HG03025 (cell line): ENCODE results near the gene SRRM5.
"Not testable (repeated sequence)": the region's sequence is repeated elsewhere in the genome, so short reads cannot be mapped to it uniquely, and the experiment has no call there.

Experiments used
- ATAC-seq: cut with Tn5 transposase; IDR thresholded peaks from one replicate; pipeline ENCODE4 v1.9.1; 2021; ENCODE audit warnings: mild to moderate bottlenecking, moderate library complexity; ENCODE audit not compliant: unreplicated experiment, low FRiP score

SRRM5 gene, protein sequence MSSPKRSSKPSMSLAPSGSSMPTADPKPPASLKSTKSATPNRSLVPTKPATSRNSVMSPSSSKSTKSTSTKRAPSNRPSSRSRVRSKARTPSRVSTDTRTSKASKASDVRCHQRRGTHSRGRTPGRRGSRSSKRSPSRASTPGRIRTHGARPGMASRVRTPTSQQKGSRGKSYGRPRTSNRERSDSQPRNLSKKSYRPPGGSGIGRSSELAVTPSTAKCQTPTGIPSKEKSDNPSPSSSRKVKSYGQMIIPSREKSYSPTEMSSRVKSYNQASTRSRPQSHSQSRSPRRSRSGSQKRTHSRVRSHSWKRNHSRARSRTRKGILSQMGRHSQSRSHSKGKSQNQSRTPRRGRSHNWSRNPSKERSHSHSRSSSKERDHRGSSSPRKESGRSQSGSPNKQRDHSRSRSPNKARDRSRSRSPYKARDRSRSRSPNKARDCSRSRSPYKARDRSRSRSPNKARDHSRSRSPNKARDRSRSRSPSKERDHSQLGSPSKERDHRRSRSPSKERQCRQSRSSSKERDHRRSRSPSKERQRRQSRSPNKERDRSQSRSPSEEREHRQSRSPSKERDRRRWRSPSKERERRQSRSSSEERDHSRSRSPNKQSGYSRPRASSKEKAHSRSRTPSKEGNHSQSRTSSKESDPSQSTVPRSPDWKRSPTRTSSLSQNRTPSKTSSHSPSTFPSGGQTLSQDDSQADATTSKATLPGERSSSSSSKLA

DNA sequence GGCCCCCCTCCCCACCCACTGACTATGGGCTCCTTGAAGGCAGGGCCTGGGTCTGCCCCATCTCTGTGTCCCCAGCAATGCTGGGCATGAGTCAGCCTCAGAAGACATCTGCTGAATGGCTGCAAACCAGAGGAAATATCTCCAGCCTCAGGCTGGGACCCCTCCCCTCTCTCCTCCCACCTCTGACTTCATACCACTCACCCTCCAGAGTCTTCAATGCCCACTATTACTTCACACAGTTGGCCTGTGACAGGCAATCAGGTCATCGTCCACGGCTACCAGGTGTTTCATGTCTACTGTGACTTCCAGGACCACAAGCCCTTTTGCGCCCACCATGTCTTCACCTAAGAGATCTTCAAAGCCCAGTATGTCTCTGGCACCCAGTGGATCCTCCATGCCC lies at the start of gene SRRM5:
Gene SRRM5, plus strand, starts transcription at position 301 of the 400 bp plus-strand sequence. Its CDS starts 34 bp downstream, at position 335.
- ATAC-seq = no peak

GRCh38 chr19:43562226-43562697 lies 49.6 kb upstream of the SRRM5 start:
- no peak for ATAC-seq

- ATAC-seq = no peak
These were observed 49.1 kb upstream of the SRRM5 start for GRCh38 chr19:43562698-43563241.

DNA sequence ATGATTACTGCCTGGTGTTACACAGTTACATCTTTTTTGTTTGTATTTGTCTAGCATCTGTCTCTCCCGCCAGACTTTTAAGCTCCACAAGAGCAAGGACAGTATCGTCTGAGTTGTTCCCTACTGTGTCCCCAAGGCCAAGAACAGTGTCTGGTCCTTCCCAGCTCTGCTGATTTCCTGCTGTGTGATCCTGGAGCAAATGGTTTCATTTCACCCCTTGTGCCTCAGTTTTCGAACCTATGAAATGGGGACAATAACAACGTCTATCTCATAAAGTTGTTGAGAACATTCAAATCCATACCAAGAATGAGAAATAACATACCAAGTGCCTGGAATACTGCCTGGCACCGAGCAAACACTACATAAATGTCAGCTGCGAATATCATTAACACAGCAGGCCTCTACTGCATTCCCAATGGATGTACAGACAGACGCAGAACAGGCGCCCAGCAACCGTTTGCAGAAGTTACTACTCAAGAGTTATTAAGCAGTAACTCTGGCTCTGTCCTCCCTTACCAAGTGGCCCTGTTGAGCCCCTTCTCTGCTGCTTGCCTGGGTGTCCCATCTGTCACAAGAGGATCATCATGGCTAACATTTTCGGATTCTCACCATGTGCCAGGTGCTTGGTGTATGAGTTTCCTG lies 48.0 kb upstream of the SRRM5 start:
- ATAC-seq = no peak

GRCh38 chr19:43564800-43565199 lies 47.1 kb upstream of the SRRM5 start:
- ATAC-seq = no peak

DNA sequence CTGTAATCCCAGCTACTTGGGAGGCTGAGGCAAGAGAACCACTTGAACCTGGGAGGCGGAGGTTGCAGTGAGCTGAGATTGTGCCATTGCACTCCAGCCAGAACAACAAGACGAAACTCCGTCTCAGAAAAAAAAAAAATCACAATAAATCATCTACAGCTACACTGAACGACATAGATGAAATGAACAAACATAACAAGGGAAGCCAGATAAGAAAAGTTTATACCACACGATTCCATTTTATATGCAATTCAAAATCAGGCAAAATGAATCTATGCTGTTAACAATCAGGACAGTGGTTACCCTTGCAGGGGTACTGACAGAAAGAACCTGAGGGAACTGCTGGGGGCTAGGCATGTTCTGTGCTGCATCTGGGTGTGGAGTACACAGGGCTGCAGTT lies 42.2 kb upstream of the SRRM5 start:
- ATAC-seq = no peak

GRCh38 chr19:43570174-43570791 lies 41.6 kb upstream of the SRRM5 start:
- ATAC-seq = no peak

- ATAC-seq = no peak
These were observed 39.7 kb upstream of the SRRM5 start for GRCh38 chr19:43572171-43572588.

GRCh38 chr19:43574424-43575155 lies 37.3 kb upstream of the SRRM5 start:
- no peak for ATAC-seq

DNA sequence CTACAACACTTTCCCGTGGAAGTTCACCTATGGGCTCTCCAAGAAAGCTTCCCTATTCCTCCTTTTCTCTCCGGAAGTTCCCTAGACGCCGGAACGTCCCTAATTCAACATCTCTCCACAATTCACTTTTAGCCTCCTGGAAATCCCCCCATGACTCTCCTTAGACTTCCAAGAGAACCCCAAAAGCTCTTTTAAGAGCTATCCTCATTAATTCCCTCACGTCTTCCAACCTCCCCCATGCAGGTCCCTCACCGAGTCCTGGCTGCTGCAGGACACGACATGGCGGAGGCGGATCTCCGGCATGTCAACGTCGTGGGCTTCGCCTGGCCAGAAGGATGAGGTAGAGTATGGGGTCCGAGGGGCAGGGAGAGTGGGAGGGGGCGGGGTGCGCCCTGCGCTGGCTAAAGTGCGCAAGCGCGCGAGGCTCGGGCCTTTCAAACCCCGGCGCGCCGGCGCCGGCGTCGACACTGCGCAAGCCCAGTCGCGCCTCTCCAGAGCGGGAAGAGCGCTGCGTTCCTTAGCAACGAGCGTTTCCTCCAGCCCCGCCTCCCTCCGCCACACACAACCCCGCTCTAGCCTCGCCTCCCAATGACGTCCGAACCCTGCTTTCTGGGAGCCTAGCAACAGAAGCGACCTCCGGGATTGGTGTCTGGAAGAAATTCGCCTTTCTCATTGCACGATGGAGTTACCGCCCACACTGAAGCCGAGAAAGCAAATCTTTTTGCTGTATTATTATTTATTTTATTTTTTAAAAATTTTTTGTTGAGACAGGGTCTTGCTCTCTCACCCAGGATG lies 36.5 kb upstream of the SRRM5 start, which contains the start of the genes PINLYP and XRCC1:
Gene PINLYP, plus strand, starts transcription at position 646 of the 795 bp plus-strand sequence. CDS start 1,391 bp downstream, outside the sequence.
Gene XRCC1, minus strand, starts transcription at position 372 of the 795 bp plus-strand sequence. Its CDS starts 69 bp downstream, at position 303.
- peak; percentile 90 for ATAC-seq

GRCh38 chr19:43575955-43576878 lies 35.7 kb upstream of the SRRM5 start:
- ATAC-seq = no peak

GRCh38 chr19:43578787-43579186 lies 33.1 kb upstream of the SRRM5 start:
- no peak for ATAC-seq

- ATAC-seq = no peak
These were observed 30.4 kb upstream of the SRRM5 start for GRCh38 chr19:43581467-43581866.

- ATAC-seq = no peak
These were observed 29.4 kb upstream of the SRRM5 start for GRCh38 chr19:43582495-43582894.

GRCh38 chr19:43584484-43584883 lies 27.4 kb upstream of the SRRM5 start:
- no peak for ATAC-seq

DNA sequence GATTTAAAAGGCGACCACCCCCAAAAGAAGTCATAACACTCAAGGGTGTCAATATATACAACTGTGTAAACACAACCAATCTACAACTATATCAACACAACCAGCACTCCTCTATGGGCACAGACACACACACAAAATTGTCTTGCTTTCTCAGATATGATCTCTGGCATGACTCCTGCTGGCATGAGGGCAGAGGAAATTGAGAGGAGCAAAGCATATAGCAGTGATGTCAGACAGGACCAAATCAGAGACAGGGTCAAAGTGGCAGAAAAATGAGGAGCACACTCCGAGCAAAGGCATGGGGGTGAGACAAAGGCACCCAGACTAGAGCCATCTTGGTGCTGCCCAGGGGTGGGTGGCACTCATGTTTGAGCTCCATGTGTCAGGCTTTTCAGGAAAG lies 25.5 kb upstream of the SRRM5 start:
- no peak for ATAC-seq

GRCh38 chr19:43587029-43587428 lies 24.9 kb upstream of the SRRM5 start:
- ATAC-seq = not testable (repeated sequence)

- ATAC-seq = no peak
These were observed 22.6 kb upstream of the SRRM5 start for GRCh38 chr19:43589277-43589676.
